Uterus (tissue), 4 donors: ENCODE measurements around the gene MYO1B. TPM values are rescaled to one million over a fixed set of nuclear protein-coding genes. Genes with fewer than 3 reads are reported as not detected.
A peak's percentile ranks its signal among the peaks of the same experiment; 100 is the strongest.

Source experiments
- DNase-seq, 2 donors: peaks; one replicate each; pipeline ENCODE4 v3.0.0-alpha.2; 2019 to 2020
- H3K27ac ChIP-seq, 2 donors: fragments of 200-600 bp; sonication (generic); 1 replicate in 1 of 2; 2 replicates in 1 of 2; pipeline ENCODE4 v1.5.1; 2016 to 2018
- H3K27me3 ChIP-seq, 2 donors: fragments of 200-600 bp; sonication (generic); one replicate each; pipeline ENCODE4 v1.5.1; 2018 to 2019; ENCODE audit warnings: control low read depth in 1 of 2
- H3K36me3 ChIP-seq, 2 donors: fragments of 200-600 bp; sonication (generic); one replicate each; pipeline ENCODE4 v1.5.1; 2019; ENCODE audit warnings: control low read depth in 1 of 2
- H3K4me1 ChIP-seq, 2 donors: fragments of 200-600 bp; sonication (generic); one replicate each; pipeline ENCODE4 v1.5.1; 2018 to 2019; ENCODE audit warnings: control low read depth in 1 of 2
- H3K4me3 ChIP-seq, 2 donors: fragments of 200-600 bp; sonication (generic); 1 replicate in 1 of 2; 2 replicates in 1 of 2; pipeline ENCODE4 v1.5.1; 2018 to 2019; ENCODE audit warnings: mild to moderate bottlenecking in 1 of 2
- H3K9me3 ChIP-seq, 2 donors: fragments of 200-600 bp; sonication (generic); one replicate each; pipeline ENCODE4 v1.5.1; 2019; ENCODE audit warnings: control low read depth in 1 of 2
- POLR2A ChIP-seq, 2 donors: fragments of 450-650 bp; IDR thresholded peaks; one replicate each; pipeline ENCODE4 v1.6.1; 2016; ENCODE audit warnings: antibody characterized with exemption in 2 of 2, mild to moderate bottlenecking in 1 of 2, moderate library complexity in 1 of 2
- intact Hi-C: fragments of 100-400 bp; cut with DNase I; formaldehyde crosslinking; loops from one replicate; pipeline ENCODE4 v1.15.1; 2023; ENCODE audit warnings: low total_unique reads
- small RNA-seq: library from RNA; depleted of rRNA; stranded (forward); fragments of <200 nt; gene quantifications from one replicate; pipeline ENCODE3, GENCODE V24; 2016
- total RNA-seq, 4 donors: library from RNA; depleted of rRNA in 3 of 4; stranded (reverse); fragments of >200 nt in 3 of 4; gene quantifications; one replicate each; pipeline versions ENCODE4 v1.1.0 to v1.2.4, GENCODE V29; 2014 to 2023
- TF ChIP-seq, protein P1 (sequence below), 4 experiments: fragments of 200-600 bp in 2 of 4; fragments of 450-650 bp in 2 of 4; sonication (generic) in 2 of 4; IDR thresholded peaks; one replicate each; pipeline ENCODE4 v1.5.1; 2016 to 2019; ENCODE audit warnings: antibody characterized with exemption in 4 of 4, mild to moderate bottlenecking in 2 of 4, moderate library complexity in 1 of 4
- donor health status: DM: yes; HTN: yes; CAD: no.

MYO1B gene
- total RNA-seq, 4 donors from 2014 or later = 10.3 to 169 (median 29.5) TPM

DNA sequence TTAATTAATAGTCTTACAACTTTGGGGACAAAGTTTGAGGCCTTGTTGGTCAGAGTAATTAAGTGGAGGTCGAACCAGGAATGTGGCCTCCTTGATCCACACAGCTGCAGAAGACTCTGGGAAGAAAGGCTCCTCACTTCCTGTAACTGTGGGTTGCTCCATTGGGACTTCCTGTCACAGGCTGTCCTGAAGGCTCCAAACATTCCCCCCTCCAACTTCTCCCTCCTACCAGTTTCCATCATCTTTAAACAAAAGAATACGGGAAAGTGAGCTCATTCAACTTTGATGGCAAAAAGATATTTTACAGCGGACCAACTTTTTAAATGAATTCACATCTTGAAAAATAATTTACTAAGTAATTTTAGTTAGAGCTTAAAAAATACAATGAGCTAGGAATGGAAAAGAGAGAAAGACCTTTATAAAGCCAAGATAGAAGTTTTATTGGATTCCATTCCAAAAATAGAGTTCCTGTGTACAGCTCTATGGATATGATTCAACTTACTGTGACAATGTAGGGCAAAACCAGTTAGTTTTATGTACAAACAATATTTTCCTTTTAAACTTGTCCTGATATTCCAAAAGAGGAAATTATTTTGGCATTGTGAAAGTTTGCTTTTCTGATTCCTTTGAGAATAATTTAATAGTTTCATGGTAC is 220.7 kb downstream of the MYO1B start:
- no peak for TF ChIP-seq POLR2A (IDR thresholded peaks at IDR 0.05)
- TF ChIP-seq, protein P1, sequence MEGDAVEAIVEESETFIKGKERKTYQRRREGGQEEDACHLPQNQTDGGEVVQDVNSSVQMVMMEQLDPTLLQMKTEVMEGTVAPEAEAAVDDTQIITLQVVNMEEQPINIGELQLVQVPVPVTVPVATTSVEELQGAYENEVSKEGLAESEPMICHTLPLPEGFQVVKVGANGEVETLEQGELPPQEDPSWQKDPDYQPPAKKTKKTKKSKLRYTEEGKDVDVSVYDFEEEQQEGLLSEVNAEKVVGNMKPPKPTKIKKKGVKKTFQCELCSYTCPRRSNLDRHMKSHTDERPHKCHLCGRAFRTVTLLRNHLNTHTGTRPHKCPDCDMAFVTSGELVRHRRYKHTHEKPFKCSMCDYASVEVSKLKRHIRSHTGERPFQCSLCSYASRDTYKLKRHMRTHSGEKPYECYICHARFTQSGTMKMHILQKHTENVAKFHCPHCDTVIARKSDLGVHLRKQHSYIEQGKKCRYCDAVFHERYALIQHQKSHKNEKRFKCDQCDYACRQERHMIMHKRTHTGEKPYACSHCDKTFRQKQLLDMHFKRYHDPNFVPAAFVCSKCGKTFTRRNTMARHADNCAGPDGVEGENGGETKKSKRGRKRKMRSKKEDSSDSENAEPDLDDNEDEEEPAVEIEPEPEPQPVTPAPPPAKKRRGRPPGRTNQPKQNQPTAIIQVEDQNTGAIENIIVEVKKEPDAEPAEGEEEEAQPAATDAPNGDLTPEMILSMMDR (IDR thresholded peaks at IDR 0.05) = no peak
- Histone ChIP-seq H3K4me1 (no peaks in the 10 kb centered on the region), H3K36me3 (no peaks in the 10 kb centered on the region), H3K27ac (peak overlapping the region in 1 of 2 donors; percentile 10), H3K9me3 (no peaks in the 10 kb centered on the region), H3K4me3 (no peak overlapping the region), H3K27me3 (no peaks in the 10 kb centered on the region)
- intact Hi-C loops = no loop called here
- DNase-seq = no peak

DNA sequence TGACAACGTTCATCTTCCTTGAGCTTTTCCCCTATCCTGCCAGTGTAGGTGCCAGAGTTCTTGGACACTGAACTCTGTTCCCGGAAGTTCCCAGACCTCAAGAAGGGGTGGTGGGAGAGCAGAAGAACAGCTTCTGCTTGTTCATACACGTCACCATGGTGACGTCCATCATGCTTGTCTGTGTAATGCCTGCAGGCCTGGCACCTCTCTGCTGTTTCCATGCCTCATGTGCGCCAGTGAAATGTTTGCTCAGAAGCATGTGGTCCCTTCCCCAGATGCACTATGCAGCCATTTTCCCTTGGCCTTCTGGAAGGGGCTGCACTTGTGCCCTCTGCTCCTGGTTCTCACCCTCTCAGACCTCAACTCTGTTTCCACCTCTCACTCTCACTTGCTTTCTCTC is 221.9 kb downstream of the MYO1B start:
- no peak overlapping the region for H3K27ac ChIP-seq
- no peak for DNase-seq

DNA sequence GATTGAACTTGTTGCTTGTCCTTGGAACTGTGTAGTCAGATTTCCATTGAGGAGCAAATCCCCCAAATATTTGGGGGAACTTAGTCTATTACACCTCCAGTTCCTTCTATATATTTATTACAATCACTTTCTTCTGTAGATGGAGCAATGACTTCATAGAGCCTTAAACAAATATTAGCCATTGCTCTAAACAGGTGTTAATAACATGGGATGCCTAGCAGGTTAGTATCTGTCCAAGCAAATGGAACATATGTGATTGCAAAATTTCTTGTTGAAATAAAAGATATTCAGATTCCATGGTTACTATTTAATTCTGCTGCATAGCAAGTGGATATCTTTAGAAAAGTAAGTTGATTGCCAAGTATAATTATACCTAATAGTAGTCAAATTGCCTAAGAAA is 225.1 kb downstream of the MYO1B start:
- H3K4me3 ChIP-seq = no peak overlapping the region
- no peak for DNase-seq
- intact Hi-C loops = no loop called here
- H3K27ac ChIP-seq = no peak overlapping the region
- no peaks in the 10 kb centered on the region for H3K36me3 ChIP-seq
- TF ChIP-seq, protein P1 (IDR thresholded peaks at IDR 0.05) = no peak
- TF ChIP-seq POLR2A (IDR thresholded peaks at IDR 0.05) = no peak
- H3K4me1 ChIP-seq = no peaks in the 10 kb centered on the region
- no peaks in the 10 kb centered on the region for H3K27me3 ChIP-seq
- no peaks in the 10 kb centered on the region for H3K9me3 ChIP-seq

More for the DNA sequence above, 221.9 kb downstream of the MYO1B start:
- TF ChIP-seq POLR2A (IDR thresholded peaks at IDR 0.05) = no peak
- TF ChIP-seq, protein P1 (IDR thresholded peaks at IDR 0.05) = no peak
- intact Hi-C loops = no loop called here
- Histone ChIP-seq H3K36me3 (no peaks in the 10 kb centered on the region), H3K27me3 (no peaks in the 10 kb centered on the region), H3K4me1 (no peaks in the 10 kb centered on the region), H3K4me3 (no peak overlapping the region), H3K9me3 (no peaks in the 10 kb centered on the region)

DNA sequence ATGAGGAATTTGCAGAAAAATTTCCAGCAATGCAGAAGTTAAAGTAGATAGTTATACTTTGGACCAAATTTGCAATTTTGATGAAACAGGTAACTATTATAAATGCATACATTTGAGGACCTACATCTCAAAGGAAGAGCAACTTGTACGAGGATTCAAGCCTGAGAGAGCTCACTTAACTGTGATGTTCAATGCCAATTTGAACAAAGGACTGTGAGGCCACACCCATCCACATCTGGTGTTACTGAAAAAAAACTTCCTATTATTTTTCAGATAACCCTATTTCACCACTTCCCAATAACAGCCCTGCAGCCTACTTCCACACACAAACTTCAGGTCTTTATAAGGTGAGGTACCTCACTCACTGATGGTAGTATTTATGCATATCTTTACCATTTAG is 229.3 kb downstream of the MYO1B start:
- Histone ChIP-seq H3K27me3 (no peaks in the 10 kb centered on the region), H3K4me1 (no peaks in the 10 kb centered on the region), H3K9me3 (no peaks in the 10 kb centered on the region), H3K27ac (no peak overlapping the region), H3K4me3 (no peak overlapping the region), H3K36me3 (no peaks in the 10 kb centered on the region)
- TF ChIP-seq, protein P1 (IDR thresholded peaks at IDR 0.05) = no peak
- no peak for TF ChIP-seq POLR2A (IDR thresholded peaks at IDR 0.05)
- DNase-seq = no peak
- intact Hi-C loops = no loop called here

Small RNA genes within 50 kb of the gene (small RNA-seq; reads per million reads assigned to genes)
- gene RNU6-1045P = not detected

Other genes starting within 250 kb of the MYO1B start
- gene STAT1, start 231.2 kb upstream of the MYO1B start, total RNA-seq = 10 to 100 TPM; 20.7 to 83.0 (median 56.1) TPM
- 1 to 10 TPM in 2 of 4 donors, under 1 TPM in 1, not detected in 1; 0.51 to 4.8 (median 2.3) TPM for gene STAT4, start 94.4 kb upstream of the MYO1B start, total RNA-seq